Effector CD8-positive, alpha-beta T cell (primary cell): Measurements from ENCODE around the gene NOL4L.
"Not testable (repeated sequence)": the region's sequence is repeated elsewhere in the genome, so short reads cannot be mapped to it uniquely, and the experiment has no call there.

ENCODE experiments used
- DNase-seq: peaks from one replicate; lab custom pipeline; 2025; lab: John Stamatoyannopoulos, UW

The NOL4L gene

DNA sequence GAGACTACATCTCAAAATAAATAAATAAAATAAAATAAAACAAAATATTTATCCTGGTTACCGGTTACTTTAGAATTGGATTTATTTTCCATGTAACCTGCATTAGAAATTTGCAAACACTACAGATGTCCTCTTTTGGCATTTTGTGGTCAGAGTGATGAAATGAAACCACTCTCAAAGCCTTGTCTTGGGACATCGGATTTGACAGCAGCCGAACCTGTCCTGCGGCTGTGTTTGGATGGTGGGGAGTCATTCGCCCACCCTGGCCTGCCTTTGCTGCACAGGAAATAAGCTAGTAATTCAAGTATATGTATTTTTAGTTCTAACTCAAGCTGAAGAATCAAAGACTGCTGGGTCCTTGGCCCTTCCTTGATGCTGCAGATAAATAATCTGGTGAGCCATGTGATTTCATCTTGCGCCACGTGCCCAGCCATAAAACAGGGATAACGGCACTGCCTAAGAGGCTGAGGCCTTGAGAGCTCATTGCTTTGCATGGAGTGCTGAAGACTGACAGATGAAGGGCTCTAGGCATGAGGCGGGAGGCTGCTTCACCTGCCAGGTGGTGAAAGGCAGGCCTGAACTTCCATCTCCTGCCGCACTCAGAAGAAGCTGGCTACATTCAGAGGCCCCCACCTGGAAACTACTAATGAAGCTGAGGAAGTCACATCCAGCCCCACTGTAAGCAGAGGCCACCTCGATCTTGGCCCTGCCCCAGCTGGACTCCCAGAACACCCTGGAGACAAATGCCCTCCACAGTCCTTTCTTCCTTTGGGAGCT, 76.9 kb downstream of the NOL4L start:
- DNase-seq: no peak

GRCh38 chr20:32506721-32507120, 78.4 kb downstream of the NOL4L start:
- no peak for DNase-seq

DNA sequence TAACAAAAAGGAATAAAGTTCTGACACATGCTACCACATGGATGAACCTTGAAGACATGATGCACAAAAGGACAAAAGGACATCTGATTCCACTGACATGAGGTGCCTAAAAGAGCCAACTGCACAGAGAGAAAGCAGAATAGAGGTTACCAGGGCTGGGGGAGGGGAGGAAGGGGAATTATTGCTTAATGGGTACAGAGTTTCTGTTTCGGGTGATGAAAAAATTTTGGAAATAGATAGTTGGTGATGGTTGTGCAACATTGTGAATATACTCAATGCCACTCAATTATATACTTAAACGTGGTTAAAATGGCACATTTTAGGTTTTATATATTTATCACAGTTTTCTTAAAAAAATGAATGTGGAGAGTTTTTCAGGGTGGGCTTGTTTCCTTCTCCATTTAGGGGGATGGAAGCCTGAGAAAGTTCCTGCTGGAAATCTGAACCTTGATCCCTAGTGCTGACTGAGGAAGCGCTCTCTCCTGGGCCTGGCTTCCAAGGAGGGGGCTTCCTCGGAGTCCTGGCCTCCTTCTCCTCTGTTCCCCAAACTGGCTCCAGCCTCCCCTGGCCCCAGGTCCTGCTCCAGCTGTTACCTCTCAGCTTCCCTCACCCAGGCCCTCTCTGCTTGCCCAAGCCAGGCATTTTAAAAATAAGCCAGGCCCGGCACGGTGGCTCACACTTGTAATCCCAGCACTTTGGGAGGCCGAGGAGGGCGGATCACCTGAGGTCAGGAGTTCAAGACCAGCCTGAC, 79.2 kb downstream of the NOL4L start:
- no peak for DNase-seq

DNA sequence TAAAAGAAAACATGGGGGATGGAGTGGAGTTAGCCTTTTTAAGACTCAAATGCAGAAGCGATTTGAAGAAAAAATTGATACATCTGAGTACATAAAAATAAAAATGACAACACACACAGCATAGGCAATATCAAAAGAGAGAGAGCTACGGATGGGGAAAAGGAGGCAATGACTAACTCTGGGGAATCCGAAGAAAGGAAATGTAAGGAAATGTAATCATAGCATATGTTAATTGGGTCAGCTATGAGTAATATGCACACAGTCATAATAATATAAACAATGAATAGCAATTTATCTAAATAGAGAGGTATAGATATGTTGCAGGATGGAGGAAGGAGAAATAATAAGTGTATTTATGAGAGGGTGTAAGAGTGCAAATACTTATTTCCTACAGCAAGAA, 83.4 kb downstream of the NOL4L start:
- no peak for DNase-seq

- no peak for DNase-seq
These were observed 87.4 kb downstream of the NOL4L start for GRCh38 chr20:32497589-32498224.

DNA sequence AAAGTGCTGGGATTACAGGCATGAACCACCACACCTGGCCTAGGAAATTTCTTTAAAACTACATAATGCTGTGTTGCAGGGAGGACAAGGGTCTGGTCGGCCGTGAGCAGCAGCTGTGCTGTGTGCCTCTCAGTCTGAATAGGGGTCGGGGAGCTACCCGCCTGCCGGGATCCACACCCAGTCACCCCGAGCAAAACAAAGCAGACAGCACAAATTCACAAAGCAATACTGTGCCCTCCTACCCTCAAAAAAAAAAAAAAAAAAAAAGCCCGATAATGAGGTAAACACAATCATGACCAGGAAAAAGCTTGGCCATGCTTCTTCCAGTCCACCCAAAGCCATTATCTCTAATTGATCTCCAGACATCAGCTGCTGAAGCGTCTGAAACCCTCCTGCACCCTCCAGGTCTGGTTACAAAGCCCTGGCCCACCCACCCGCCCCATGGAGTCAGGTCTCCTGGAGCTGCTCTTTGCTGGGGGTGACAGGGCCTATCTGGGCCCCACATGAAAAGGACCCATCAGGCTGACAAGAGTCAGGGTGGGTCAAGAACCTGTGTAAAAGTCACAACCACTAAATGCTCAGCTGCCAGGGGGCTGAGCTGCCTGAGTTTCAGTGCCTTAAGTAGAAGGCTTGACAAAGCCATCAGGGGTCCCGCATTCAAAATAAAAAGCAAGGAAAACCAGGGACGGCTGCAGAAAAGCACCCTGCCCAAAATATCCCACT, 88.2 kb downstream of the NOL4L start:
- DNase-seq: no peak

- no peak for DNase-seq
These were observed 89.2 kb downstream of the NOL4L start for GRCh38 chr20:32495949-32496348.

DNA sequence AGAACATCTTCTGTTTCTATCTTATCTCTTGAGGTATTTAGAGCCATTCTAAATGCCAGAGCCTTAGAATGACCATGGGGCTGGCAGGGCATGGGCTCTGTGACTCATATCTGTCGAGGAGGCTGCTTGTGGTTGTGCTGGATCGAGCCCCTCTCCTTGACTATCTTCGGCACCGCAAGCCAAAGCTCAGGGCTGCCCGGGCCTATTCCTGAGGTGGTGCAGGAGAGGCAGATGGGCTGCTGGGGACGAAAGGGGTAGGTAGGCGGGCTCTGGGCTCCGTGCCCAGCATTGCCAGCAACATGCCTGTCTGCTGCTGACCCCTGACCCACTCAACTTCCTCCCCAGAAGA, 89.9 kb downstream of the NOL4L start:
- no peak for DNase-seq

DNA sequence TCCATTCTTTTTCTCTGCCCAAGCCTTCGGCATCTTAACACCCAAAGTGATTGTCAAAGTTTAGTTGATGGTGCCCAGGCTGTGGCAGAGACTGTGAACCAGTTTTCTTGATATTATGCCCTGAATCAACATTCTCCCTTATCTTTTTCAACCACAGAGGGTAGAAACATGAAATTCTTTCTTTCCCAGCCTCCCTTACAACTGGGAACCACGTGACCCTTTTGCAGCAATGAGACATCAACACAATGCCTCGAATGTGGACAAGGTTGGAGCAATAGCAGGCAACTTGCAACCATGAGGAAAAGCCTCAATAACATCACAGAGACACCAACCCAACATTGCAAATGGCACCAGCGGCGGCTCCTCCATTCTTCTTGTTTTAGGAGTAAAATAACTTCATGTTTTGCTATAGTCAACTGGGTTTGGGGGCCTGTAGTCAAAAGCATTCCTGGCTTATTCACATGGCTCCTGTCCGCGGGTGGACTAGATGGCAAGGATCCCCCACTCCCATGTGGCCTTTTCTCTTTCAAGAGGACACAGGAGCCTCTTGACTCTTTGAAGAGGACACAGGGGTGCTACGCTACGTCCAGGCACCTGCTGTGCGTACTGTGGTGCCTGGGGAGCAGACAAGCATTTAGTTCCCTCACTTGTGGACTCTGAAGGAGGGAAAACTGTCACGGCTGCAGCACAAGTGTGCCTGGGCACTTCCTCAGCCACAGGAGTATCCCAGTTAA, 90.5 kb downstream of the NOL4L start:
- DNase-seq: no peak

DNA sequence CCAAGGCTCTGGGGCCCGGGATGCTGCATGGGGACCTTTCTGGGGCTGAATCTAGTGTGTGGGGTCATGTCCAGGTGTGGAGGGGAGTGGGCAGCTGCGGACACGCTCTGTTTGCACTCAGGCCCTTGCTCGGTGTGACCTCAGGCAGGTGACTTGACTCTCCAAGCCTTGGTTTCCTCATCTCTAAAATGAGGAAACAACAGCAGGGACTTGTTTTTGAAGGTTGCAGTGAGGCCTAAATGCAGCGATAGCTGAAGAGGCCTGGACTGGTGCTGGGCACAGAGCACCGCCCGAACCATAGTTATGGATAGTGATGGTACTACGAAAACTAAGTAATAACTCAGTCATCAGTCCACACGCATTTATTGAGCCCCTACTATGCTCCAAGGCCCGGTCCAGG, 91.8 kb downstream of the NOL4L start:
- DNase-seq: no peak

DNA sequence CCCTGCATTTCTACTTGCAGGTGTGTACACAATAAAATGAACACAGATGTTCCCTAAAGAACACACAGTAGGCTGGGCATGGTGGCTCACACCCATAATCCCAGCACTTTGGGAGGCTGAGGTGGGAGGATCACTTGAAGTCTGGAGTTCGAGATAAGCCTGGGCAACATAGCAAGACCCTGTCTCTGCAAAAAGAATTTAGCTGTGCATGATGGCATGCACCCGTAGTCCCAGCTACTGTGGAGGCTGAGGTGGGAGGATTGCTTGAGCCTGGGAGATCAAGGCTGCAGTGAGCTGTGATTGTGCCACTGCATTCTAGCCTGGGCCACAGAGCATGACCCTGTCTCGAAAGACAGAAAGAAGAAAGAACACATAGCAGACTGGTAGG, 93.4 kb downstream of the NOL4L start:
- DNase-seq: not testable (repeated sequence)

DNA sequence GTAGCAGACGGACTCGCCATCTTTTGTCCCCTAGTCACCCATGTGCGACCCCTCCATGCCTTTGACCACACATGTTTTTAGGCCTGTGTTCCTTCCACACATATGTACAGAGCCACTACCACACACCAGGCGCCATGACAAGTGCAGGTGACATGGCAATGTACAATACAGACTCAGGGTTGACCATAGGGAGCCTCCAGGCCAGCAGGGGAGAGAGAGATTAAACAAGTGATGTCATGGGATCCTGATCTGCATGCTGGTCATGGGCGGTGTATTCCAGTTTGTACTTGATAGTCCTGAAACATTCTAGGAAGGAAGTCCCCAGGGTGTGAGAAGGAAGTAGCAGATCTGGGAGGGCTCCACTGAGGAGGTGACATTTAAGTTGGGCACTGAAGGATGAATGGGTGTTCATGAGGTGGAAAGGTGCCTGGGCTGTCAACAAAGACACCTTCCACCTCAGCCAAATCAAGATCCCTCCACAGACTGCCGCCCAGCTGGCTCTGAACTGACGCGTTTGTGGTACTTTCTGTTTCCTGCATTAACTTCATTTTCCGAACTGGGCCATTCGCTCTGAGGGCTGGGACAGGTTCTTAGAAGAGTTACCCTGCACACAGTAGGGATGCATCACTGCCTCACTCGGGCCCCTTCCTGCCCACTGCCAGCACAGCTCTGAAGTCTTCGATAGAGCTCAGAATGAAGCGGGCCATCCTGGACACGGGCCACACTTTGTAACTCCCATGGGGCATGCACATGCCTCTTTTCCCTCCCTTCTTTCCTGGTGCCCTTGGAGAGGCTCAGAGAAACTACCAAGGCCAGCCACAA, 94.0 kb downstream of the NOL4L start:
- no peak for DNase-seq

- DNase-seq: no peak
These were observed 96.9 kb downstream of the NOL4L start for GRCh38 chr20:32488066-32488838.

DNA sequence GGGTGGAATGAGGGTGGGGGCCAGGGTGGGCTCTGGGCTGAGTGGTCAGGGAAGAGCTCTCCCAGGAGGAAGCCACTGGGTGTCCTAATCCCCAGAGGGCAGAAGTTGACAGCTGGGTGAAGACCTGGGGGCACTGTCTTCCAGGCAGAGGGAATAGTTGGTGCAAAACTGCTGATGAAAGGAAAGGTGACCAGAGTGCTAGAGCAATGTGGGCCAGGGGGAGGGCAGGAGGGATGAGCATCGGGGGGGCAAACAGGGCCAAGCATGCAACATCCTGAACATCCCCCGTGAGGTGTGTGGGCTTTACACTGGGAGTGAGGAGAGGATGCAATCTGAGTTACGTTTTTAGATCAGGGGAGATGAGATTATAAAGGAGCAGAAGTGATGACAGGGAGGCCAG, 97.8 kb downstream of the NOL4L start:
- DNase-seq: no peak

GRCh38 chr20:32485770-32486478, 99.2 kb downstream of the NOL4L start:
- no peak for DNase-seq

DNA sequence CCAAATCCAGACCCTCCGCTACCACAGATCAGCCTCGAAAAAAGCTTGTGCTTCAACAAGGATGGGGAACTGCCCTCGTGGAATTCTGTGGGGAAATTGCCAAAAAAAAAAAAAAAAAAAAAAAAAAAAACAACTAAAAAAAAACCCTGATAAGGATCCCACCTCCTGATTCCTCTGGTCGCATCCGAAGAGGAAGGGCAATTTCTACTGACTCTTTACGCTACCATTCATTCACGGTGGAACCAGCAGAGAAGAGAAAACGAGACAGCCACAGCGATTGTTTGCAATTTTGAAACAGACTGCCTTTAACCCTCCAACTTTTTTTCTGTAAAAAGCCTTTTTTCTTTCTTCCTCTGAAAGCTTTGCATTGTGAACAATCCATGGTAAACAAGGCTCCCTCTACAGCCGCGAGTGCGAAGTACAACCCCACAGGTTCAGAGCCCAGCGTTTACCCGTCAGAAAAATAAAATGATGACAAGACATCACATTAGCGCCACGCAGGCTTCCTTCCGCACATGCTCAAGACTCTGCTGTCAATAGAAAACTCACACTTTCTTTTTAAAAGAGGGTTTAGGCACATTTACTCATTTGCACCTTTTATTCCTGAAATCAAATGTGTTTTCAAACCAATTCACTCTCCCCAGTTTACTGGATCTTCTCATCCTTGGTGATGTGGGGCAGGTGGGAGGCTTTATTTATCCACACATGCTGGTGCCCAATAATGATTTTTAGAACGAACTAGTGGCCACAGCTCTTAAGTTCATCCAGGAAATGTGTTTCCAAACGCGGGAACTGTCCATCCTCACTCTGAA, 100.0 kb downstream of the NOL4L start:
- peak; percentile 56 for DNase-seq

DNA sequence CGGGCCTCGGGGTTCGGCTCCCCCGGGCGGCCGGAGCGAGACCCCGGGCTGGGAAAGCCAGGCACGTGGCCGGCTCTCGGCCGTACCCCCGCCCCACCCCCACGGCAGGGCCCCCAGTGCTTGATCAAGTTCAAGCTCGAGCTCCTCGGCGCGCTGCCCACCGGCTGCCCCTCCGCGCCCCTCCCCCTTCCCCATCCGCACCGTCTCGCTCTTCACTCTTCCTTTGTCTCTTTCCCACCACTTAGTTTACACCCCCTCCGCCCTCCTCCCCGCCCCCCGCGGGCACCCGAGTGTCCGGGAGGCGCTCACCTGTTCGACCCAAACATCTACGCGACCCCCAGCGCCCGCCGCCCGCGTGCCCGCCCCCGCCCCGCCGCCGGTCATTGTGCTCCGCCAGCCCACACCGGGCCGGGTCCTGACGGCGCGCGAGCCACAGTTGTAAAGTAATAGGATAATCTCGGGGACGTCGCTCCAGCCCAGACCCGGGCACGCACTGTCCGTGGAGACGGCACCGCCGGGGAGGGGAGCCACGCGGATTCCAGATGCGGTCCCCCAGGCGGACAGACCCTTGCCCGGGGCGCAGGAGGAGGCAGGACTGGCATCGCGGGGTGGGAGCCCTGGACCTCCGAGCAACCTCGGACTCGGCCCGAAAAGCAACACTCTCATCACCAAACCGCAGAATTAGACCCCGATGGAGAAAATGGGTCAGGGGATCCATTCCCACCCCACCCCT, 100.7 kb downstream of the NOL4L start:
- peak; percentile 37 for DNase-seq
